ENCODE results near the gene PCGF6.
"Not testable (repeated sequence)": the region's sequence is repeated elsewhere in the genome, so short reads cannot be mapped to it uniquely, and the experiment has no call there.

GRCh38 chr10:103359493-103359892 is 8.6 kb upstream of the PCGF6 start:
- not testable (repeated sequence) for TF ChIP-seq CTCF (IDR thresholded peaks at IDR 0.05; ENCODE audit: borderline replicate concordance, extremely low read depth, low read length, poor library complexity, severe bottlenecking); EZH2 (IDR thresholded peaks at IDR 0.05; ENCODE audit: borderline replicate concordance, low read depth, low read length, severe bottlenecking)
